HL-60/S4 treated with phorbol 12-myristate 13-acetate at 8.2 ng/mL for 4 days and 3 days (cell line): ENCODE data around the gene TAS2R31.

Experiments
- in situ Hi-C: fragments of 300-500 bp; cut with MboI; formaldehyde crosslinking; loops from 2 replicates; pipeline ENCODE4 v1.15.0; 2022; ENCODE audit warnings: low sequenced_read_pairs

Gene TAS2R31

DNA sequence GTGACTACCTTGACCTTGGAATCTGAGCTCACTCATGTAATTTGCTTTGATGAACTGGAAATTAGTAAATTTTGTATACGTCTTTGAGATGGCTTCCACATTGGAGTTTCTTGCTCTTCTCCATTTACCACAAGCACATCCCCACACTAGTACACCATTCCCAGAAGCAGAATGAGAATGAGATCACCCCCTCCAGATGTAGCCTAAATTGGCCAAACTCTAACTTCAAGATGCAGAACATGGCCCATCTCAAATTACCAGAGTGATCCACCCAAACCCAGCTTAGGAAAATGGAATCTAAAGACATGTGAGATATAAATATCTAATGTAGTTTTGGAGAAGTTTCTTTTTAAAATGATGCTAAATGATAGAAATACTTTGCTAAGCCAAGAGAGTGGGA, 23.6 kb downstream of the TAS2R31 start:
- in situ Hi-C loops: no loop called here

DNA sequence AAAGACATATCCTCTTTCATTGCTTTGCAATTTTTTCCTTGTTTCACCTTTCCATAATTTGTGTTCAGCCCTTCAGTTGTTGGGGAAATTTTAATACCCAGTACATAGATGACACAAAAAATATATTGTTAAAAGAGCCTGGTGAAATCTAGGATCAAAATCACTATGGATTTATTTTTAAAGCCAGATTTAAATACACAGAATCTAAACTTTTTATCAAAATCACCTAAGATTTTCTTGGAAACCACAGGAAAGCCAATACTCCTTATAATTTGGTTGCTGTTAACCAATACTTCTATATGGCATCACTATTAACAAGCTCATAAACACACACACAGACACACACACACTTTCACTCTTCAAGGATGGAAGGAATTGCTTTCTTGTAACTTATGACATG, 33.0 kb downstream of the TAS2R31 start, which contains the start of gene TAS2R20:
Gene TAS2R20 (minus strand): TSS at position 101 of the 400 bp plus-strand sequence. CDS start 429 bp downstream, outside the sequence.
- in situ Hi-C loops: no loop called here

GRCh38 chr12:10994307-10994706, 36.9 kb downstream of the TAS2R31 start:
- in situ Hi-C loops: no loop called here

DNA sequence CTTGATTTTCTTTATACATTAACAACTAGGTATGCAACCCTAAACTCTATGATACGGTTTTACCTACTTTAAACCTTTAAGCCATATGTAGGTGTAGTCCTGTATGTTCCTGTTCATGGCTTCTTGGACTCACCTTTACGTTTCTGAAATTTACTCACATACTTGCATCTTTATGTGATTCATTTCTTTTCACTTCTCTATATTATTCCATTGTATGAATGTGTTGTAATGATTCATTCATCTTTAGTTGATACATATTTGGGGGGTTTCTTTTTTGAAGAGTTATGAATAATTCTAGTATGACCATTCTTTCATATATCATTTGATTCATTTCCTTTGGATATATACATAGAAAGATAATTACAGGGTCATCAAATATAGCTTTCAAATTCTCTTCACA, 42.1 kb downstream of the TAS2R31 start:
- in situ Hi-C loops: no loop called here

GRCh38 chr12:10986812-10987211, 44.4 kb downstream of the TAS2R31 start, which contains the start of gene TAS2R50:
Gene TAS2R50, minus strand, starts transcription at chr12:10986912. Its CDS starts 52 bp downstream, at chr12:10986860.
- in situ Hi-C loops: no loop called here

DNA sequence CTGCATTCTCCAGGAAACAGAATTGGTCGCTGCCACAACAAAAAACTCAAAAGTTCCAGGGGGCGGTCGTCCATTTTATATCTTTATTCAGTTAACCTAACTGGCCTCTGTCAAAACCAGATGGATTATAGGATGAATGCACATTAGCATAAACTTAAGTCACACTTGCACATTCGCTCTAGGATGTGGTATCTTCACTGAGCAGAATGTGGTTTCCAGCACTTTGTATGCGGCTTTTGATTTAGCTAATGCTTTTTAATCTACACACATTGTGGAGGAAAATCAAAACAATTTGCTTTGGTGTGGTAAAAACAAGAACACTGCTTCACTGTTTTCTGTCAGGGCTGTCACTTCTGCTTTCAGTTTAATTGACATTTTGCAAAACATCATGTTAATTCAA, 49.0 kb downstream of the TAS2R31 start:
- in situ Hi-C loops: no loop called here
